GM23338 (cell line): ENCODE data around the gene NOL12. TPM values are rescaled to one million over a fixed set of nuclear protein-coding genes. Genes with fewer than 3 reads are reported as not detected.

ENCODE experiments used
- ATAC-seq: fragments of 200-7000 bp; cut with Tn5 transposase; 3 replicates; pipeline ENCODE4 v1.9.1; 2020
- DNase-seq: peaks from one replicate; pipeline ENCODE4 v3.0.0-alpha.2; 2015; ENCODE audit warnings: low spot score
- H2AFZ ChIP-seq: fragments of 200-600 bp; sonication (generic); 2 replicates; pipeline ENCODE4 v1.8.0; 2016; ENCODE audit warnings: antibody characterized with exemption, mild to moderate bottlenecking, moderate library complexity
- H3F3A ChIP-seq: fragments of 200-600 bp; sonication (generic); replicated peaks from 2 replicates; pipeline ENCODE4 v1.8.0; 2017; ENCODE audit warnings: antibody characterized with exemption, mixed run types, low read depth
- H3K27ac ChIP-seq: fragments of 200-600 bp; sonication (generic); 2 replicates; pipeline ENCODE4 v1.6.1; 2016; ENCODE audit warnings: low read depth
- H3K27me3 ChIP-seq: fragments of 200-600 bp; sonication (generic); 2 replicates; pipeline ENCODE4 v1.8.0; 2016; ENCODE audit warnings: mild to moderate bottlenecking, mixed run types, moderate library complexity; ENCODE audit not compliant: insufficient read depth
- H3K36me3 ChIP-seq: fragments of 200-600 bp; sonication (generic); 2 replicates; pipeline ENCODE4 v1.8.0; 2016; ENCODE audit warnings: mild to moderate bottlenecking; ENCODE audit not compliant: insufficient read depth
- H3K4me1 ChIP-seq: fragments of 200-600 bp; sonication (generic); 2 replicates; pipeline ENCODE4 v1.8.0; 2016; ENCODE audit warnings: mild to moderate bottlenecking, moderate library complexity; ENCODE audit not compliant: insufficient read depth
- H3K4me2 ChIP-seq: fragments of 200-600 bp; sonication (generic); 2 replicates; pipeline ENCODE4 v1.7.1; 2017; ENCODE audit warnings: mixed run types
- H3K4me3 ChIP-seq: fragments of 200-600 bp; sonication (generic); 2 replicates; pipeline ENCODE4 v1.6.1; 2016; ENCODE audit warnings: mixed run types
- H3K79me2 ChIP-seq: fragments of 200-600 bp; sonication (generic); replicated peaks from 2 replicates; pipeline ENCODE4 v1.8.0; 2017; ENCODE audit warnings: mild to moderate bottlenecking; ENCODE audit not compliant: insufficient read depth
- H3K9me2 ChIP-seq: fragments of 200-600 bp; sonication (generic); 2 replicates; pipeline ENCODE4 v1.8.0; 2017; ENCODE audit not compliant: insufficient read depth
- H4K20me1 ChIP-seq: fragments of 200-600 bp; sonication (generic); replicated peaks from 2 replicates; pipeline ENCODE4 v1.8.0; 2017; ENCODE audit warnings: mild to moderate bottlenecking; ENCODE audit not compliant: insufficient read depth
- H3K27ac Mint-ChIP-seq: 2 replicates; pipeline ENCODE4 v1.8.0; 2020; ENCODE audit warnings: inconsistent platforms, mild to moderate bottlenecking, moderate library complexity, mixed read lengths
- H3K27me3 Mint-ChIP-seq: 3 replicates; pipeline ENCODE4 v1.8.0; 2022; ENCODE audit warnings: low read depth, mild to moderate bottlenecking, moderate library complexity, mixed read lengths, inconsistent platforms; ENCODE audit not compliant: insufficient read depth, poor library complexity
- H3K36me3 Mint-ChIP-seq: 3 replicates; pipeline ENCODE4 v1.8.0; 2021; ENCODE audit warnings: low read depth, mild to moderate bottlenecking, inconsistent platforms, moderate library complexity, mixed read lengths
- H3K4me1 Mint-ChIP-seq: 3 replicates; pipeline ENCODE4 v1.8.0; 2020; ENCODE audit warnings: mild to moderate bottlenecking, inconsistent platforms, mixed read lengths
- H3K4me3 Mint-ChIP-seq: 3 replicates; pipeline ENCODE4 v1.8.0; 2021; ENCODE audit warnings: moderate library complexity, mild to moderate bottlenecking, inconsistent platforms, mixed read lengths
- H3K9me3 Mint-ChIP-seq: 3 replicates; pipeline ENCODE4 v1.8.0; 2020; ENCODE audit warnings: moderate library complexity, mild to moderate bottlenecking, inconsistent platforms, mixed read lengths
- CREB1 ChIP-seq: fragments of 250-450 bp; sonication (Bioruptor Pico); IDR thresholded peaks from 2 replicates; pipeline ENCODE4 v1.5.0; 2020; ENCODE audit warnings: low read depth, mild to moderate bottlenecking, moderate library complexity
- EZH2 ChIP-seq: fragments of 200-600 bp; sonication (generic); IDR thresholded peaks from one replicate; pipeline ENCODE4 v1.8.0; 2017; ENCODE audit warnings: antibody characterized with exemption, mild to moderate bottlenecking, low read depth; ENCODE audit not compliant: unreplicated experiment
- JUNB ChIP-seq: IDR thresholded peaks from one replicate; pipeline ENCODE4 v1.6.1; 2016; ENCODE audit warnings: antibody characterized with exemption; ENCODE audit not compliant: unreplicated experiment
- POLR2AphosphoS5 ChIP-seq: IDR thresholded peaks from 2 replicates; pipeline ENCODE4 v1.6.1; 2016; ENCODE audit warnings: antibody characterized with exemption, low read depth
- ZNF114 ChIP-seq: fragments of 250-450 bp; sonication (Bioruptor Pico); IDR thresholded peaks from 2 replicates; pipeline ENCODE4 v1.5.0; 2020; ENCODE audit warnings: mild to moderate bottlenecking, moderate library complexity
- ZNF331 ChIP-seq: fragments of 250-450 bp; sonication (Bioruptor Pico); IDR thresholded peaks from 2 replicates; pipeline ENCODE4 v1.5.0; 2020; ENCODE audit warnings: low read depth, mild to moderate bottlenecking, moderate library complexity
- polyA plus RNA-seq: library from polyadenylated mRNA; unstranded; fragments of >200 nt; fragmentation: Nextera tagmentation; extraction: Ambion mirVana; gene quantifications from 2 replicates; pipeline ENCODE4 v1.2.1, GENCODE V29; 2016
- total RNA-seq: library from RNA; depleted of rRNA; stranded (reverse); fragments of >200 nt; shearing (Covaris generic); gene quantifications from 2 replicates; pipeline ENCODE4 v1.2.3, GENCODE V29; 2014
- TF ChIP-seq, protein P1 (sequence below): fragments of 250-450 bp; sonication (Bioruptor Pico); IDR thresholded peaks from 2 replicates; pipeline ENCODE4 v1.5.0; 2020; ENCODE audit warnings: mild to moderate bottlenecking, moderate library complexity

The NOL12 gene
- total and polyA plus RNA-seq, 2 experiments from 2014 or later, result 22.2 to 48.5 TPM

DNA sequence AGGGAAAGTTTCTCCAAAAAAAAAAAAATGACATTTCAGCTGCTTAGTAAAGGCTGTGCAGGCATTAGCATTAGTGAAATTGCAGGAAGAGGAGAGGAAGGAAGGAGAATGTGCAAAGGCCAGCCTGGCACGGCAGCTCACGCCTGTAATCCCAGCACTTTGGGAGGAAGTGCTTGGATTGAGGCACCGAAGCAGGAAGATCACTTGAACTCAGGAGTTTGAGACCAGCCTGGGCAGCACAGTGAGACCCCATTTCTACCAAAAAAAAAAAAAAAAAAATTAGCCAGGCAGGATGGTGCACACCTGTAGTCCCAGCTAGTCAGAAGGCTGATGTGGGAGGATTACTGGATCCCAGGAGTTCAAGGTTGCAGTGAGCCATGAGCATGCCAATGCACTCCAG lies 18.5 kb downstream of the NOL12 start:
- no peak for TF ChIP-seq ZNF331
- TF ChIP-seq, protein P1, sequence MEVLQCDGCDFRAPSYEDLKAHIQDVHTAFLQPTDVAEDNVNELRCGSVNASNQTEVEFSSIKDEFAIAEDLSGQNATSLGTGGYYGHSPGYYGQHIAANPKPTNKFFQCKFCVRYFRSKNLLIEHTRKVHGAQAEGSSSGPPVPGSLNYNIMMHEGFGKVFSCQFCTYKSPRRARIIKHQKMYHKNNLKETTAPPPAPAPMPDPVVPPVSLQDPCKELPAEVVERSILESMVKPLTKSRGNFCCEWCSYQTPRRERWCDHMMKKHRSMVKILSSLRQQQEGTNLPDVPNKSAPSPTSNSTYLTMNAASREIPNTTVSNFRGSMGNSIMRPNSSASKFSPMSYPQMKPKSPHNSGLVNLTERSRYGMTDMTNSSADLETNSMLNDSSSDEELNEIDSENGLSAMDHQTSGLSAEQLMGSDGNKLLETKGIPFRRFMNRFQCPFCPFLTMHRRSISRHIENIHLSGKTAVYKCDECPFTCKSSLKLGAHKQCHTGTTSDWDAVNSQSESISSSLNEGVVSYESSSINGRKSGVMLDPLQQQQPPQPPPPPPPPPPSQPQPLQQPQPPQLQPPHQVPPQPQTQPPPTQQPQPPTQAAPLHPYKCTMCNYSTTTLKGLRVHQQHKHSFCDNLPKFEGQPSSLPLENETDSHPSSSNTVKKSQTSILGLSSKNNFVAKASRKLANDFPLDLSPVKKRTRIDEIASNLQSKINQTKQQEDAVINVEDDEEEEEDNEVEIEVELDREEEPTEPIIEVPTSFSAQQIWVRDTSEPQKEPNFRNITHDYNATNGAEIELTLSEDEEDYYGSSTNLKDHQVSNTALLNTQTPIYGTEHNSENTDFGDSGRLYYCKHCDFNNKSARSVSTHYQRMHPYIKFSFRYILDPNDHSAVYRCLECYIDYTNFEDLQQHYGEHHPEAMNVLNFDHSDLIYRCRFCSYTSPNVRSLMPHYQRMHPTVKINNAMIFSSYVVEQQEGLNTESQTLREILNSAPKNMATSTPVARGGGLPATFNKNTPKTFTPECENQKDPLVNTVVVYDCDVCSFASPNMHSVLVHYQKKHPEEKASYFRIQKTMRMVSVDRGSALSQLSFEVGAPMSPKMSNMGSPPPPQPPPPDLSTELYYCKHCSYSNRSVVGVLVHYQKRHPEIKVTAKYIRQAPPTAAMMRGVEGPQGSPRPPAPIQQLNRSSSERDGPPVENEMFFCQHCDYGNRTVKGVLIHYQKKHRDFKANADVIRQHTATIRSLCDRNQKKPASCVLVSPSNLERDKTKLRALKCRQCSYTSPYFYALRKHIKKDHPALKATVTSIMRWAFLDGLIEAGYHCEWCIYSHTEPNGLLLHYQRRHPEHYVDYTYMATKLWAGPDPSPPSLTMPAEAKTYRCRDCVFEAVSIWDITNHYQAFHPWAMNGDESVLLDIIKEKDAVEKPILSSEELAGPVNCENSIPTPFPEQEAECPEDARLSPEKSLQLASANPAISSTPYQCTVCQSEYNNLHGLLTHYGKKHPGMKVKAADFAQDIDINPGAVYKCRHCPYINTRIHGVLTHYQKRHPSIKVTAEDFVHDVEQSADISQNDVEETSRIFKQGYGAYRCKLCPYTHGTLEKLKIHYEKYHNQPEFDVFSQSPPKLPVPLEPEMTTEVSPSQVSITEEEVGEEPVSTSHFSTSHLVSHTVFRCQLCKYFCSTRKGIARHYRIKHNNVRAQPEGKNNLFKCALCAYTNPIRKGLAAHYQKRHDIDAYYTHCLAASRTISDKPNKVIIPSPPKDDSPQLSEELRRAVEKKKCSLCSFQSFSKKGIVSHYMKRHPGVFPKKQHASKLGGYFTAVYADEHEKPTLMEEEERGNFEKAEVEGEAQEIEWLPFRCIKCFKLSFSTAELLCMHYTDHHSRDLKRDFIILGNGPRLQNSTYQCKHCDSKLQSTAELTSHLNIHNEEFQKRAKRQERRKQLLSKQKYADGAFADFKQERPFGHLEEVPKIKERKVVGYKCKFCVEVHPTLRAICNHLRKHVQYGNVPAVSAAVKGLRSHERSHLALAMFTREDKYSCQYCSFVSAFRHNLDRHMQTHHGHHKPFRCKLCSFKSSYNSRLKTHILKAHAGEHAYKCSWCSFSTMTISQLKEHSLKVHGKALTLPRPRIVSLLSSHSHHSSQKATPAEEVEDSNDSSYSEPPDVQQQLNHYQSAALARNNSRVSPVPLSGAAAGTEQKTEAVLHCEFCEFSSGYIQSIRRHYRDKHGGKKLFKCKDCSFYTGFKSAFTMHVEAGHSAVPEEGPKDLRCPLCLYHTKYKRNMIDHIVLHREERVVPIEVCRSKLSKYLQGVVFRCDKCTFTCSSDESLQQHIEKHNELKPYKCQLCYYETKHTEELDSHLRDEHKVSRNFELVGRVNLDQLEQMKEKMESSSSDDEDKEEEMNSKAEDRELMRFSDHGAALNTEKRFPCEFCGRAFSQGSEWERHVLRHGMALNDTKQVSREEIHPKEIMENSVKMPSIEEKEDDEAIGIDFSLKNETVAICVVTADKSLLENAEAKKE, result no peak
- peaks cover 4% of the 10 kb centered on the region for H3K4me1 Mint-ChIP-seq
- DNase-seq, result no peak

GRCh38 chr22:37705205-37705604 lies 19.1 kb downstream of the NOL12 start:
- no peak overlapping the region for H3K27ac Mint-ChIP-seq
- Histone ChIP-seq H3K79me2 (no peaks in the 10 kb centered on the region), H3K27me3 (no peaks in the 10 kb centered on the region), H3F3A (no peaks in the 10 kb centered on the region; the same call in 1 of the 2 replicates), H2AFZ (no peak overlapping the region), H3K9me2 (no peaks in the 10 kb centered on the region), H3K36me3 (peaks cover 19% of the 10 kb centered on the region; the same call in 1 of the 2 replicates), H4K20me1 (no peaks in the 10 kb centered on the region; the same call in 1 of the 2 replicates), H3K27ac (no peak overlapping the region), H3K4me2 (no peak overlapping the region), H3K4me1 (no peaks in the 10 kb centered on the region), H3K4me3 (no peak overlapping the region)
- DNase-seq, result no peak
- H3K4me1 Mint-ChIP-seq, result peaks cover 8% of the 10 kb centered on the region
- H3K36me3 Mint-ChIP-seq, result peaks cover 59% of the 10 kb centered on the region
- no peaks in the 10 kb centered on the region for H3K9me3 Mint-ChIP-seq
- H3K4me3 Mint-ChIP-seq, result no peak overlapping the region
- ATAC-seq, result no peak
- H3K27me3 Mint-ChIP-seq, result peaks cover 11% of the 10 kb centered on the region
- TF ChIP-seq EZH2 (no peak), JUNB (no peak), ZNF331 (no peak), POLR2AphosphoS5 (no peak), ZNF114 (CRISPR knock-in tag) (no peak), CREB1 (no peak)
- TF ChIP-seq, protein P1, result no peak

More for the DNA sequence above, 18.5 kb downstream of the NOL12 start:
- Histone ChIP-seq H2AFZ (no peak overlapping the region), H3K4me1 (no peaks in the 10 kb centered on the region), H3K9me2 (no peaks in the 10 kb centered on the region), H3F3A (no peaks in the 10 kb centered on the region; the same call in 1 of the 2 replicates), H3K27ac (no peak overlapping the region), H3K4me2 (no peak overlapping the region), H3K4me3 (no peak overlapping the region), H4K20me1 (no peaks in the 10 kb centered on the region; the same call in 1 of the 2 replicates), H3K27me3 (no peaks in the 10 kb centered on the region), H3K36me3 (peaks cover 19% of the 10 kb centered on the region; the same call in 1 of the 2 replicates), H3K79me2 (no peaks in the 10 kb centered on the region)
- no peaks in the 10 kb centered on the region for H3K9me3 Mint-ChIP-seq
- H3K27me3 Mint-ChIP-seq, result peaks cover 11% of the 10 kb centered on the region
- H3K36me3 Mint-ChIP-seq, result peaks cover 56% of the 10 kb centered on the region
- H3K4me3 Mint-ChIP-seq, result no peak overlapping the region
- no peak for ATAC-seq
- H3K27ac Mint-ChIP-seq, result no peak overlapping the region
